HEK293 (cell line): Measurements from ENCODE around the gene PTMA.

ENCODE experiments used
- FEZF1 ChIP-seq: fragments of 450-650 bp; formaldehyde crosslinking; IDR thresholded peaks from 2 replicates; pipeline ENCODE4 v1.5.1; 2016; ENCODE audit warnings: missing biosample characterization, missing genetic modification characterization
- HOXD13 ChIP-seq: sonication (generic); formaldehyde crosslinking; IDR thresholded peaks from 2 replicates; pipeline ENCODE4 v1.8.0; 2022; ENCODE audit warnings: missing genetic modification reagents, borderline replicate concordance
- KLF1 ChIP-seq: fragments of 450-650 bp; formaldehyde crosslinking; IDR thresholded peaks from 2 replicates; pipeline ENCODE4 v1.5.1; 2016; ENCODE audit warnings: missing biosample characterization, missing genetic modification characterization
- REPIN1 ChIP-seq: fragments of 450-650 bp; formaldehyde crosslinking; IDR thresholded peaks from 2 replicates; pipeline ENCODE4 v1.5.1; 2017; ENCODE audit warnings: missing biosample characterization, missing genetic modification characterization, low read depth
- WT1 ChIP-seq: fragments of 450-650 bp; formaldehyde crosslinking; IDR thresholded peaks from 2 replicates; pipeline ENCODE4 v1.5.1; 2016; ENCODE audit warnings: missing biosample characterization, missing genetic modification characterization
- YY1 ChIP-seq: fragments of 450-650 bp; formaldehyde crosslinking; IDR thresholded peaks from 2 replicates; pipeline ENCODE4 v1.5.1; 2018; ENCODE audit warnings: missing biosample characterization, missing genetic modification characterization
- YY2 ChIP-seq: fragments of 450-650 bp; formaldehyde crosslinking; IDR thresholded peaks from 2 replicates; pipeline ENCODE4 v1.5.1; 2016; ENCODE audit warnings: missing biosample characterization, missing genetic modification characterization
- ZBTB17 ChIP-seq: fragments of 450-650 bp; formaldehyde crosslinking; IDR thresholded peaks from 2 replicates; pipeline ENCODE4 v1.5.1; 2016; ENCODE audit warnings: missing biosample characterization, missing genetic modification characterization
- ZBTB20 ChIP-seq: fragments of 450-650 bp; formaldehyde crosslinking; IDR thresholded peaks from 2 replicates; pipeline ENCODE4 v1.5.1; 2016; ENCODE audit warnings: missing biosample characterization, missing genetic modification characterization
- ZEB2 ChIP-seq: fragments of 450-650 bp; formaldehyde crosslinking; IDR thresholded peaks from 2 replicates; pipeline ENCODE4 v1.5.1; 2016; ENCODE audit warnings: missing biosample characterization, missing genetic modification characterization
- ZNF132 ChIP-seq: fragments of 450-650 bp; formaldehyde crosslinking; IDR thresholded peaks from 2 replicates; pipeline ENCODE4 v1.5.1; 2017; ENCODE audit warnings: missing biosample characterization, missing genetic modification characterization, borderline replicate concordance
- ZNF146 ChIP-seq: fragments of 450-650 bp; formaldehyde crosslinking; IDR thresholded peaks from 2 replicates; pipeline ENCODE4 v1.5.1; 2016; ENCODE audit warnings: missing biosample characterization, missing genetic modification characterization
- ZNF16 ChIP-seq: fragments of 450-650 bp; formaldehyde crosslinking; IDR thresholded peaks from 2 replicates; pipeline ENCODE4 v1.5.1; 2016; ENCODE audit warnings: low read depth, missing biosample characterization, missing genetic modification characterization
- ZNF184 ChIP-seq: fragments of 450-650 bp; IDR thresholded peaks from 2 replicates; pipeline ENCODE4 v1.5.1; 2018; ENCODE audit warnings: missing biosample characterization, mild to moderate bottlenecking, missing genetic modification characterization
- ZNF239 ChIP-seq: fragments of 450-650 bp; formaldehyde crosslinking; IDR thresholded peaks from 2 replicates; pipeline ENCODE4 v1.5.1; 2016; ENCODE audit warnings: missing biosample characterization, missing genetic modification characterization
- ZNF266 ChIP-seq: fragments of 450-650 bp; formaldehyde crosslinking; IDR thresholded peaks from 2 replicates; pipeline ENCODE4 v1.5.1; 2016; ENCODE audit warnings: missing biosample characterization, missing genetic modification characterization, low read depth
- ZNF416 ChIP-seq: fragments of 450-650 bp; formaldehyde crosslinking; IDR thresholded peaks from 2 replicates; pipeline ENCODE4 v1.5.1; 2016; ENCODE audit warnings: missing biosample characterization, missing genetic modification characterization
- ZNF549 ChIP-seq: fragments of 450-650 bp; IDR thresholded peaks from 2 replicates; pipeline ENCODE4 v1.5.1; 2018; ENCODE audit warnings: missing biosample characterization, missing genetic modification characterization, mild to moderate bottlenecking, inconsistent platforms, moderate library complexity
- ZNF555 ChIP-seq: fragments of 450-650 bp; formaldehyde crosslinking; conservative IDR thresholded peaks from 2 replicates; pipeline ENCODE4 v1.5.1; 2017; ENCODE audit warnings: missing biosample characterization, mild to moderate bottlenecking, missing genetic modification characterization, inconsistent platforms
- ZNF560 ChIP-seq: fragments of 450-650 bp; formaldehyde crosslinking; IDR thresholded peaks from 2 replicates; pipeline ENCODE4 v1.5.1; 2017; ENCODE audit warnings: missing biosample characterization, missing genetic modification characterization, borderline replicate concordance
- ZNF654 ChIP-seq: fragments of 450-650 bp; formaldehyde crosslinking; IDR thresholded peaks from 2 replicates; pipeline ENCODE4 v1.5.1; 2016; ENCODE audit warnings: low read depth, missing biosample characterization, missing genetic modification characterization
- ZNF660 ChIP-seq: fragments of 450-650 bp; IDR thresholded peaks from 2 replicates; pipeline ENCODE4 v1.5.1; 2018; ENCODE audit warnings: missing biosample characterization, mild to moderate bottlenecking, missing genetic modification characterization
- ZNF768 ChIP-seq: fragments of 450-650 bp; formaldehyde crosslinking; IDR thresholded peaks from 2 replicates; pipeline ENCODE4 v1.5.1; 2018; ENCODE audit warnings: missing biosample characterization, mild to moderate bottlenecking, missing genetic modification characterization
- ZNF785 ChIP-seq: fragments of 450-650 bp; formaldehyde crosslinking; IDR thresholded peaks from 2 replicates; pipeline ENCODE4 v1.5.1; 2016; ENCODE audit warnings: missing biosample characterization, missing genetic modification characterization
- TF ChIP-seq, protein P1 (sequence below): fragments of 450-650 bp; formaldehyde crosslinking; IDR thresholded peaks from 2 replicates; pipeline ENCODE4 v1.5.1; 2016; ENCODE audit warnings: missing biosample characterization, missing genetic modification characterization
- TF ChIP-seq, protein P2 (sequence below): fragments of 450-650 bp; formaldehyde crosslinking; IDR thresholded peaks from 2 replicates; pipeline ENCODE4 v1.5.1; 2016; ENCODE audit warnings: missing biosample characterization, missing genetic modification characterization
- TF ChIP-seq, protein P3 (sequence below): fragments of 450-650 bp; formaldehyde crosslinking; IDR thresholded peaks from 2 replicates; pipeline ENCODE4 v1.5.1; 2017; ENCODE audit warnings: missing biosample characterization, missing genetic modification characterization
- TF ChIP-seq, protein P4 (sequence below): fragments of 450-650 bp; formaldehyde crosslinking; IDR thresholded peaks from 2 replicates; pipeline ENCODE4 v1.5.1; 2016; ENCODE audit warnings: missing biosample characterization, missing genetic modification characterization
- TF ChIP-seq, protein P5 (sequence below): fragments of 450-650 bp; formaldehyde crosslinking; IDR thresholded peaks from 2 replicates; pipeline ENCODE4 v1.5.1; 2016; ENCODE audit warnings: missing biosample characterization, missing genetic modification characterization
- TF ChIP-seq, protein P6 (sequence below): fragments of 450-650 bp; formaldehyde crosslinking; optimal IDR thresholded peaks from 2 replicates; pipeline ENCODE3; 2016; ENCODE audit warnings: missing biosample characterization, mild to moderate bottlenecking, missing genetic modification characterization

PTMA gene

DNA sequence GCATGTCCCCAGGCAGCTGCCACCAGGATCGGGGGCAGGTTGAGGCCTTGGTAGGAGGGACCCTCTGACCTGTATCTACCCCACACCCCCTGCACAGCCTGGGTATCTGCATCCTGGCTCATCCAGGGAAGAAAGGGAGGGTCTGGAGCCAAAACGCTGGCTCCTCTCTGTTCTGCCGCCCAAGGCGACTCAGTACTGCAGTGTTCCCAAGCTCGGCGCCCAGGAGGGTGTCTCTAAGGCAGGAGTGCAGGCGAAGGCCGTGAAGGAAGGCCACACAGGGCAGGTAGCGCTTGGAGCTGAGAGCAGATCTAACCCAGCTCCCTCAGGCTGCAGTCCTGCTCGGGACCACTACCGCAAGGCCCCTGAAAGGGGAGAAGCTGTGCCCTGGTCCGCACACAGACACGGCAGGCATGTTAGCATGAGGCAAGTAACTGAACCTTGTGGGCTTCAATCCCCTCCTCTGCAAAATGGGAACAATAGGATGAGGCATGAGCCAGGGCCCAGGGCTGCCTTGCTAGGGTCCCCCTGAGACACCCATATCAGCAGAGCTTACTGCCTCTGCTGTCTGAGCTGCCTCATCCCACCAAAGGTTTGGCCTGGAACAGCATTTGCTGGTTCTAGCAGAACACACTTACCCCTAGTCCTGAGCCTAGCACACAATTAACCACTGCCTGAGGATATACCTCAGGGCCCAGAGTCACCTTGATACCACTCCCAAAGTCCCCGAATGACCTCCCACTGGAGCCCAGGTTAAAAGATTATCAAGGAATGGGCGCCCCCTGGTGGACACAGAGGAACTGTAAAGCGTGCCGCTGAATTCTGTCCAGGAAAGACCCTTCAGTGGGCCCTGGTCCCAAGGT is 6.5 kb downstream of the PTMA start (continued):
- TF ChIP-seq, protein P1, sequence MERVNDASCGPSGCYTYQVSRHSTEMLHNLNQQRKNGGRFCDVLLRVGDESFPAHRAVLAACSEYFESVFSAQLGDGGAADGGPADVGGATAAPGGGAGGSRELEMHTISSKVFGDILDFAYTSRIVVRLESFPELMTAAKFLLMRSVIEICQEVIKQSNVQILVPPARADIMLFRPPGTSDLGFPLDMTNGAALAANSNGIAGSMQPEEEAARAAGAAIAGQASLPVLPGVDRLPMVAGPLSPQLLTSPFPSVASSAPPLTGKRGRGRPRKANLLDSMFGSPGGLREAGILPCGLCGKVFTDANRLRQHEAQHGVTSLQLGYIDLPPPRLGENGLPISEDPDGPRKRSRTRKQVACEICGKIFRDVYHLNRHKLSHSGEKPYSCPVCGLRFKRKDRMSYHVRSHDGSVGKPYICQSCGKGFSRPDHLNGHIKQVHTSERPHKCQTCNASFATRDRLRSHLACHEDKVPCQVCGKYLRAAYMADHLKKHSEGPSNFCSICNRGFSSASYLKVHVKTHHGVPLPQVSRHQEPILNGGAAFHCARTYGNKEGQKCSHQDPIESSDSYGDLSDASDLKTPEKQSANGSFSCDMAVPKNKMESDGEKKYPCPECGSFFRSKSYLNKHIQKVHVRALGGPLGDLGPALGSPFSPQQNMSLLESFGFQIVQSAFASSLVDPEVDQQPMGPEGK (tag by site-specific recombination), result no peak
- TF ChIP-seq ZNF239 (no peak), ZNF768 (tag by site-specific recombination) (no peak), WT1 (tag by site-specific recombination) (no peak), ZNF660 (tag by site-specific recombination) (0 out of 2 replicates have a peak, but pooled peaks have one; percentile 46), ZNF785 (tag by site-specific recombination) (no peak), YY1 (no peak), ZNF416 (tag by site-specific recombination) (no peak), HOXD13 (CRISPR knock-in tag) (no peak), ZNF16 (tag by site-specific recombination) (no peak), ZNF146 (no peak), ZBTB17 (tag by site-specific recombination) (peak; percentile 59), KLF1 (tag by site-specific recombination) (no peak), ZNF184 (tag by site-specific recombination) (no peak), ZEB2 (tag by site-specific recombination) (peak; percentile 54; the same call in 1 of the 2 replicates), REPIN1 (tag by site-specific recombination) (no peak), ZNF555 (no peak), ZNF654 (tag by site-specific recombination) (peak; percentile 69), ZNF132 (tag by site-specific recombination) (no peak), ZNF549 (tag by site-specific recombination) (no peak), FEZF1 (tag by site-specific recombination) (no peak), YY2 (tag by site-specific recombination) (no peak), ZNF560 (tag by site-specific recombination) (no peak), ZBTB20 (tag by site-specific recombination) (0 out of 2 replicates have a peak, but pooled peaks have one; percentile 28), ZNF266 (tag by site-specific recombination) (no peak)
- TF ChIP-seq, protein P2, sequence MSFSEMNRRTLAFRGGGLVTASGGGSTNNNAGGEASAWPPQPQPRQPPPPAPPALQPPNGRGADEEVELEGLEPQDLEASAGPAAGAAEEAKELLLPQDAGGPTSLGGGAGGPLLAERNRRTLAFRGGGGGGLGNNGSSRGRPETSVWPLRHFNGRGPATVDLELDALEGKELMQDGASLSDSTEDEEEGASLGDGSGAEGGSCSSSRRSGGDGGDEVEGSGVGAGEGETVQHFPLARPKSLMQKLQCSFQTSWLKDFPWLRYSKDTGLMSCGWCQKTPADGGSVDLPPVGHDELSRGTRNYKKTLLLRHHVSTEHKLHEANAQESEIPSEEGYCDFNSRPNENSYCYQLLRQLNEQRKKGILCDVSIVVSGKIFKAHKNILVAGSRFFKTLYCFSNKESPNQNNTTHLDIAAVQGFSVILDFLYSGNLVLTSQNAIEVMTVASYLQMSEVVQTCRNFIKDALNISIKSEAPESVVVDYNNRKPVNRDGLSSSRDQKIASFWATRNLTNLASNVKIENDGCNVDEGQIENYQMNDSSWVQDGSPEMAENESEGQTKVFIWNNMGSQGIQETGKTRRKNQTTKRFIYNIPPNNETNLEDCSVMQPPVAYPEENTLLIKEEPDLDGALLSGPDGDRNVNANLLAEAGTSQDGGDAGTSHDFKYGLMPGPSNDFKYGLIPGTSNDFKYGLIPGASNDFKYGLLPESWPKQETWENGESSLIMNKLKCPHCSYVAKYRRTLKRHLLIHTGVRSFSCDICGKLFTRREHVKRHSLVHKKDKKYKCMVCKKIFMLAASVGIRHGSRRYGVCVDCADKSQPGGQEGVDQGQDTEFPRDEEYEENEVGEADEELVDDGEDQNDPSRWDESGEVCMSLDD, result no peak
- TF ChIP-seq, protein P3, sequence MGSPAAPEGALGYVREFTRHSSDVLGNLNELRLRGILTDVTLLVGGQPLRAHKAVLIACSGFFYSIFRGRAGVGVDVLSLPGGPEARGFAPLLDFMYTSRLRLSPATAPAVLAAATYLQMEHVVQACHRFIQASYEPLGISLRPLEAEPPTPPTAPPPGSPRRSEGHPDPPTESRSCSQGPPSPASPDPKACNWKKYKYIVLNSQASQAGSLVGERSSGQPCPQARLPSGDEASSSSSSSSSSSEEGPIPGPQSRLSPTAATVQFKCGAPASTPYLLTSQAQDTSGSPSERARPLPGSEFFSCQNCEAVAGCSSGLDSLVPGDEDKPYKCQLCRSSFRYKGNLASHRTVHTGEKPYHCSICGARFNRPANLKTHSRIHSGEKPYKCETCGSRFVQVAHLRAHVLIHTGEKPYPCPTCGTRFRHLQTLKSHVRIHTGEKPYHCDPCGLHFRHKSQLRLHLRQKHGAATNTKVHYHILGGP (tag by site-specific recombination), result no peak
- TF ChIP-seq, protein P4, sequence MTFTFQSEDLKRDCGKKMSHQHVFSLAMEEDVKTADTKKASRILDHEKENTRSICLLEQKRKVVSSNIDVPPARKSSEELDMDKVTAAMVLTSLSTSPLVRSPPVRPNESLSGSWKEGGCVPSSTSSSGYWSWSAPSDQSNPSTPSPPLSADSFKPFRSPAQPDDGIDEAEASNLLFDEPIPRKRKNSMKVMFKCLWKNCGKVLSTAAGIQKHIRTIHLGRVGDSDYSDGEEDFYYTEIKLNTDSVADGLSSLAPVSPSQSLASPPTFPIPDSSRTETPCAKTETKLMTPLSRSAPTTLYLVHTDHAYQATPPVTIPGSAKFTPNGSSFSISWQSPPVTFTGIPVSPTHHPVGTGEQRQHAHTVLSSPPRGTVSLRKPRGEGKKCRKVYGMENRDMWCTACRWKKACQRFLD (tag by site-specific recombination), result no peak
- TF ChIP-seq, protein P5, sequence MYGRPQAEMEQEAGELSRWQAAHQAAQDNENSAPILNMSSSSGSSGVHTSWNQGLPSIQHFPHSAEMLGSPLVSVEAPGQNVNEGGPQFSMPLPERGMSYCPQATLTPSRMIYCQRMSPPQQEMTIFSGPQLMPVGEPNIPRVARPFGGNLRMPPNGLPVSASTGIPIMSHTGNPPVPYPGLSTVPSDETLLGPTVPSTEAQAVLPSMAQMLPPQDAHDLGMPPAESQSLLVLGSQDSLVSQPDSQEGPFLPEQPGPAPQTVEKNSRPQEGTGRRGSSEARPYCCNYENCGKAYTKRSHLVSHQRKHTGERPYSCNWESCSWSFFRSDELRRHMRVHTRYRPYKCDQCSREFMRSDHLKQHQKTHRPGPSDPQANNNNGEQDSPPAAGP (tag by site-specific recombination), result no peak
- TF ChIP-seq, protein P6, sequence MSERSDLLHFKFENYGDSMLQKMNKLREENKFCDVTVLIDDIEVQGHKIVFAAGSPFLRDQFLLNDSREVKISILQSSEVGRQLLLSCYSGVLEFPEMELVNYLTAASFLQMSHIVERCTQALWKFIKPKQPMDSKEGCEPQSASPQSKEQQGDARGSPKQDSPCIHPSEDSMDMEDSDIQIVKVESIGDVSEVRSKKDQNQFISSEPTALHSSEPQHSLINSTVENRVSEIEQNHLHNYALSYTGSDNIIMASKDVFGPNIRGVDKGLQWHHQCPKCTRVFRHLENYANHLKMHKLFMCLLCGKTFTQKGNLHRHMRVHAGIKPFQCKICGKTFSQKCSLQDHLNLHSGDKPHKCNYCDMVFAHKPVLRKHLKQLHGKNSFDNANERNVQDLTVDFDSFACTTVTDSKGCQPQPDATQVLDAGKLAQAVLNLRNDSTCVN, result no peak
